ENCODE results near the gene GALNT9.

Gene GALNT9

DNA sequence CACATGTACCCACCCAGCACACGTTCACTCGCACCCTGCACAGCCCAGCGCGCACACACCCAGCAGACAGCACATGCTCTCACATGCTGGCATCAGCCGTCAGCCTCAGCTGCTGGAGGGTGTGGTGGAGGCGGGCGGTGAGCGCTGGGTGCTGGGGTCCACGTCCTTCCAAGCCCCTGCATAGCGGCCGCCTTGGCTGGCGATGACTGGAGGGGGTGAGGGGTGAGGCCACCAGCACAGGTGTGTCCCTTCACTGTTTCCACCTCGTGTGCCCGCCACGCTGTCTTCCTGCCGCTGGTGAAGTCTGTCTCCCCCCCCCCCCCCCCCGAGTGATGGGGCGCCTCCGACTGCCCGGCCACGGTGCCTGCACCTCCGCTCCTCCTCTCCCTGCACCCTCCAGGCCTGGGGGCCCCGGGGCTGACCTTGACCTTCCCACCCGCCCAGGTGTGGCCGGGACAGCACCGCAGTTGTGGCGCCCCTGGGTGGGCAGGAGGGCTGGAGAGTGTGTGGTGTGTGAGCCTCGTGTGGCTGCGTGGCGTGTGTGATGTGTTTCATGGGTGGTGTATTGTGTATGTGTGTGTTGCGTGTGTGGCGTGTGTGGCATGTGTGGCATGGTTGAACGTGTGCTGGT lies 147.7 kb downstream of the GALNT9 start:
- DNase-seq (ENCODE audit: low read depth in 2 of 2) = no peak
- H3K4me3 ChIP-seq (replicated peaks in 1 of 2; ENCODE audit: low read depth in 2 of 2, low read length in 2 of 2) = no peak overlapping the region
- TF ChIP-seq, protein P1, sequence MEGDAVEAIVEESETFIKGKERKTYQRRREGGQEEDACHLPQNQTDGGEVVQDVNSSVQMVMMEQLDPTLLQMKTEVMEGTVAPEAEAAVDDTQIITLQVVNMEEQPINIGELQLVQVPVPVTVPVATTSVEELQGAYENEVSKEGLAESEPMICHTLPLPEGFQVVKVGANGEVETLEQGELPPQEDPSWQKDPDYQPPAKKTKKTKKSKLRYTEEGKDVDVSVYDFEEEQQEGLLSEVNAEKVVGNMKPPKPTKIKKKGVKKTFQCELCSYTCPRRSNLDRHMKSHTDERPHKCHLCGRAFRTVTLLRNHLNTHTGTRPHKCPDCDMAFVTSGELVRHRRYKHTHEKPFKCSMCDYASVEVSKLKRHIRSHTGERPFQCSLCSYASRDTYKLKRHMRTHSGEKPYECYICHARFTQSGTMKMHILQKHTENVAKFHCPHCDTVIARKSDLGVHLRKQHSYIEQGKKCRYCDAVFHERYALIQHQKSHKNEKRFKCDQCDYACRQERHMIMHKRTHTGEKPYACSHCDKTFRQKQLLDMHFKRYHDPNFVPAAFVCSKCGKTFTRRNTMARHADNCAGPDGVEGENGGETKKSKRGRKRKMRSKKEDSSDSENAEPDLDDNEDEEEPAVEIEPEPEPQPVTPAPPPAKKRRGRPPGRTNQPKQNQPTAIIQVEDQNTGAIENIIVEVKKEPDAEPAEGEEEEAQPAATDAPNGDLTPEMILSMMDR (IDR thresholded peaks at IDR 0.05; ENCODE audit: low read depth, low read length) = no peak

DNA sequence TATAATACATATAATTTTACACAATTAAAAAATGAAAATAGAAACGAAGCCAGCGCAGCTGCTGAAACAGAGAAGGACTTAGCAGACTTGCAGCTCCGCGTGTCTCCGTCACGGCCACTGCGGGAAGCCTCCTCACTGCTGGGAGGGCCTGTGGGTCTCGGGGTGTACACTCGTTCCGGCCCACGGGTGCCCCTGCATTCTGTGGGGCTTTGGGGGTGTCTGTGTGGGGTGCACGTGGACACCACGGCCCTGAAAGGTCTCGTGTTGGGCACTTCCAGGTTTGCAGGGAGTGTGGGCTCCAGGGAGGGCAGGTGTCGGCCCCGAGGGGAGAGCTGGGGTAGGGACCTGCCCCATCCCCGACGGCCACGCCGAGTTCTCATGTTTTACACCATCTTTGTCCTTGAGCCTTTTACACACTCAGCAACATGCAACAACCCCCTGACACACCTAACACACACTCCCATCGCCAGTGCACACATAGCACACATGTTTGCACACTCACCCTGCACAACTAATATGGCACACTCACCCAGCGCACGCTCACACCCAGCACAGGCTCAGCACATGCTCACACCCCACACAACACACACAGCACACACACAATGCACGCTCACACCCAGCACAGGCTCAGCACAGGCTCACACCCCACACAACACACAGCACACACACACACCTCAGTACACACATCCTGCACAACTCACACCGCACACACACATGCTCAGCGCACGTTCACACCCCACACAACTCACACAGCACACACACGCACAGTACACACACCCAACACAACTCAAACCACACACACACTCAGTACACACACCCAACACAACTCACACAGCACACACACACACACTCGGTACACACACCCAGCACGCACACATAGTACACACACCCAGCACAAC lies 148.5 kb downstream of the GALNT9 start:
- TF ChIP-seq, protein P1 (IDR thresholded peaks at IDR 0.05; ENCODE audit: low read depth, low read length) = no peak
- DNase-seq (ENCODE audit: low read depth in 2 of 2) = no peak
- H3K4me3 ChIP-seq (replicated peaks in 1 of 2; ENCODE audit: low read depth in 2 of 2, low read length in 2 of 2) = no peak overlapping the region

DNA sequence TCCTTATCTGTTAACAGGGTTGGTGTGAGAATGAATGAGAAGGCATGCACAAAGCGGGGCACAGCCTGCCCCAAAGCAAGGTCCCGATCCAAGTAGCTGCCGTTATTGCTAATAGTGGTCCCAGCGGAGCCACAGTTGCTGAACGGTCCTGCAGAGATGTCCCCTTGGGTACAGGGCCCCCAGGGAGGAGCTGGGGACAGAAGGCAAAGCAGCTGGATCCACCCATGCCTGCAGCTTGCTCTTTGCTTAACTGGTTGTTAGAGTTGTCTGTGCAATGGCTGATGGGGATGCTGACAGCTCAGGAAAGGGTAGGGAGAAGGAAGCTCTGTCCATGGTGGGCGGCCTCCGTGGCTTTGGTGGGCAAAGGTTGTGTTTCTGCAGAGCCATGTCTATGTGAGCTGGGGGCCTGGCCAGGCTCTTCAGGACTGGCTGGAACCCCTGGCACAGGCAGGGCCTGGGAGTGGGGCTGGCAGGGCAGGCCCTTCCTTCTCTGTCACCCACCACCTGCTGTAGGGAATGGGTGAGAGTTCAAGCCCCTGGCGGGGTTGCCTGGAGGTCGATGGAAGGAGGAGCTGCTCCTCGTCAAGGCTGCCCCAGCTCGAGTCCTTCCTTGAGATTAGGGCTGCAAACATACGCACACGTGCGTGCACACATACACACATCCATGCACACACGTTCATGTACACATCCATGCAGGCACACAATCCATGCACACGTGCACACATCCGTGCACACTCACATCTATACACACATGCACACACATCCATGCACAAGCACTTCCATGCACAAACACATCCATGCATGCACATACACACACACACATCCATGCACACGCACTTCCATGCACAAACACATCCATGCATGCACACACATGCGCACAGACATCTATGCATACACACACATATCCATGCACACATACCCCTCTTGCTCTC lies 149.7 kb downstream of the GALNT9 start:
- DNase-seq (ENCODE audit: low read depth in 2 of 2) = no peak
- TF ChIP-seq, protein P1 (IDR thresholded peaks at IDR 0.05; ENCODE audit: low read depth, low read length) = no peak
- H3K4me3 ChIP-seq (replicated peaks in 1 of 2; ENCODE audit: low read depth in 2 of 2, low read length in 2 of 2) = no peak overlapping the region

DNA sequence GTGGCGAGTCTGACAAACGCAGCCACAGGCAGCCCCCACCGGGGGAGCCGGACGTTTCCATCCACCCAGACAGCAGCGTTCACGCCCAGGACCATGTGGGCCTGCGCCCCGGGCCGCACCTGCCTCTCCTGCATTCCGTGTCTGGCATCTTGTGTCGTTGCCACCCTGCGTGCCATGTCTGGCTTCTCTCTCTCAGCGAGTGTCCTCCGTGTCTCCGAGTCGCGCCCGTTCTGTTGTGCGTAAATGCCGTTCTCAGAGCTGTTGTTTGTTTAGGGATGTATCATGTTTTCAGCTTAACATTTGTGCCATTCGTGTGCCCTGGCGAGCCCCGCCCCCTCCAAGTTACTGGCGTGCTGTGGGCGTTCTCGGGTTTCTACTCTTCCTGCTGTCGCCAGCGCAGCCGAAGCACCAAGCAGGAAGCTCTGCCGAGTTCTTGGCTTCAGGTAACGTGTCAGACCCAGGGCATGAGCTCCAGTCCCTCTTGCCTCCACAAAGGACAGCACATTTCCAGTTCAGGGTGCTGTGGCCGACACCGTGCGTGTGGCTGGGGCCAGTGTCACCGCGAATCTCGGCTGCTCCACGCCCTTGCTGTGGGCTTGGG lies 150.5 kb downstream of the GALNT9 start:
- TF ChIP-seq, protein P1 (IDR thresholded peaks at IDR 0.05; ENCODE audit: low read depth, low read length) = no peak
- DNase-seq (ENCODE audit: low read depth in 2 of 2) = no peak
- no peak overlapping the region for H3K4me3 ChIP-seq (replicated peaks in 1 of 2; ENCODE audit: low read depth in 2 of 2, low read length in 2 of 2)

DNA sequence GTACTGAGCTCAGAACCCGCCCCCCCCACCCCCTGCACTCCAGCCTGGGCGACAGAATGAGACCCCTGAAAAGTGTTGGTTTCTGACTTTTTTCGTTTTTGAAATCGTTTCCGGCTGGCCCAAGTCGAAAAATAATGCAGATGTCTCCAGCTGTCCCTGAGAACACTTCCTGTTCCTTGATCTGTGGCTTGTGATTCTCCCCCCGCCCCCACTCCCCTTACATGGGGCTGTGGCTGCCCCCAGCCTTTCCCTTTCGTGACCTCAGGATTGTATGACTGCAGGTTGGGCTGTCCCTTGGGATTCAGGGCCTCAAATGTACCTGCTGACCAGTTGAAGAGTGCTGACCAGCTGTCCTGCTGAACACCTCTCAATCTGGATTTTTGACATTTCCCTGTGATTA lies 151.1 kb downstream of the GALNT9 start:
- TF ChIP-seq, protein P1 (IDR thresholded peaks at IDR 0.05; ENCODE audit: low read depth, low read length) = no peak
- H3K4me3 ChIP-seq (replicated peaks in 1 of 2; ENCODE audit: low read depth in 2 of 2, low read length in 2 of 2) = no peak overlapping the region
- DNase-seq (ENCODE audit: low read depth in 2 of 2) = no peak

DNA sequence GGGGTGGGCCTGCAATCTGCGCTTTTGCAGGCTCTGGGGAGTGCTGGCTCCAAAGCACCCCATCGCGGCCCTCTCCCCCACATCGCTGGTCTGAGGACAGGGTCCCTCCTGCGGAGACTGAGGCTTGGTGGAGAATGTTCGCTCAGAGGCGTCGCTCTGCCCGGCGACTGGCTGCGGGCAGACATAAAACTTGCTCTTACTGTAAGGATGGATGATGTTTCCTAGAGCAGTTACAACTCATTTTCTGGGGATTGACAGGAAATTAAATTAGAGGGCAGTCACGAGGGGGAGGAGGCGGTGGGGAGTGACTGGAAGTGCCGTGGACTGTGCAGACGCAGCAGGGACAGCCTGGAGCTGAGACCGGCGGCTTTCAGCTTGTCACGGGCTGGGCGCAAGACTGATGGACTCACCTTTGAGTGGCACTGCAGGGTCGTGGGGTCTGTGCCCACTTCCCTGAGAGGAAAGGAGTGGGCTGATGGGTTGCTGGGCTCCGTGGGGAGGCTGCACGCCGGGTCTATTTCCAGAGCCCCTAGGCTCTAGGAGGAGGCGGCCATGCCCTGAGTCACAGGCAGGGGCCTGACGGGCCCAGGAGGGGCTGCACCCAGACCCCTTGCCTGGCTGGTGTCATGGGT lies 152.4 kb downstream of the GALNT9 start:
- DNase-seq (ENCODE audit: low read depth in 2 of 2) = no peak
- TF ChIP-seq, protein P1 (IDR thresholded peaks at IDR 0.05; ENCODE audit: low read depth, low read length) = no peak
- H3K4me3 ChIP-seq (replicated peaks in 1 of 2; ENCODE audit: low read depth in 2 of 2, low read length in 2 of 2) = no peak overlapping the region

All from cardiac fibroblast (primary cell).